CD4-positive, alpha-beta memory T cell (primary cell): ENCODE measurements around the gene SERPINB1. TPM values are rescaled to one million over a fixed set of nuclear protein-coding genes. Genes with fewer than 3 reads are reported as not detected.
A peak's percentile ranks its signal among the peaks of the same experiment; 100 is the strongest.

Experiments used
- CTCF ChIA-PET: fragments of 350-600 bp; sonication (Branson Sonifier 250); formaldehyde crosslinking; loops from one replicate; lab custom pipeline; 2021; ENCODE audit warnings: inconsistent platforms; ENCODE audit not compliant: partially characterized antibody; lab: Charles Lee
- POLR2A ChIA-PET: fragments of 350-600 bp; sonication (Branson Sonifier 250); formaldehyde crosslinking; loops from one replicate; lab custom pipeline; 2021; ENCODE audit not compliant: partially characterized antibody; lab: Charles Lee
- DNase-seq, 5 donors: peaks; one replicate each; pipeline versions ENCODE4 v3.0.0 to v3.0.0-alpha.2; 2020 to 2022; ENCODE audit warnings: mixed read lengths in 1 of 5
- H3K27ac ChIP-seq: one replicate; pipeline ENCODE4 v1.7.0; 2013; ENCODE audit warnings: low read depth, low read length
- H3K27me3 ChIP-seq: 2 replicates; pipeline ENCODE4 v1.7.0; 2013; ENCODE audit warnings: mild to moderate bottlenecking, low read length, moderate library complexity; ENCODE audit not compliant: insufficient read depth
- H3K36me3 ChIP-seq: 2 replicates; pipeline ENCODE4 v1.7.0; 2013; ENCODE audit warnings: mild to moderate bottlenecking, low read length, moderate library complexity; ENCODE audit not compliant: insufficient read depth
- H3K4me1 ChIP-seq: 2 replicates; pipeline ENCODE4 v1.7.0; 2013; ENCODE audit warnings: mild to moderate bottlenecking, low read length, moderate library complexity; ENCODE audit not compliant: insufficient read depth
- H3K4me3 ChIP-seq, 2 donors: one replicate each; pipeline ENCODE4 v1.7.0; 2013; ENCODE audit warnings: low read length in 2 of 2, mild to moderate bottlenecking in 1 of 2
- H3K9me3 ChIP-seq, 2 donors: one replicate each; pipeline ENCODE4 v1.7.0; 2013; ENCODE audit warnings: low read length in 2 of 2, control low read depth in 1 of 2; ENCODE audit not compliant: control insufficient read depth in 1 of 2
- H3K27ac Mint-ChIP-seq, 7 donors: one replicate each; pipeline ENCODE4 v1.8.0; 2020 to 2021; ENCODE audit warnings: mixed read lengths in 7 of 7, mild to moderate bottlenecking in 6 of 7, inconsistent platforms in 3 of 7, moderate library complexity in 3 of 7
- H3K27me3 Mint-ChIP-seq, 2 donors: one replicate each; pipeline ENCODE4 v1.8.0; 2020 to 2021; ENCODE audit warnings: mixed read lengths in 2 of 2
- H3K36me3 Mint-ChIP-seq, 2 donors: one replicate each; pipeline ENCODE4 v1.8.0; 2020 to 2021; ENCODE audit warnings: mixed read lengths in 2 of 2, inconsistent platforms in 1 of 2, mild to moderate bottlenecking in 1 of 2
- H3K4me1 Mint-ChIP-seq, 4 donors: one replicate each; pipeline ENCODE4 v1.8.0; 2020 to 2021; ENCODE audit warnings: mixed read lengths in 4 of 4, mild to moderate bottlenecking in 1 of 4
- H3K4me3 Mint-ChIP-seq, 8 donors: one replicate each; pipeline ENCODE4 v1.8.0; 2020 to 2021; ENCODE audit warnings: mixed read lengths in 8 of 8, mild to moderate bottlenecking in 7 of 8, moderate library complexity in 6 of 8, inconsistent platforms in 3 of 8
- H3K9me3 Mint-ChIP-seq, 8 donors: one replicate each; pipeline ENCODE4 v1.8.0; 2020 to 2021; ENCODE audit warnings: mixed read lengths in 8 of 8, mild to moderate bottlenecking in 5 of 8, inconsistent platforms in 3 of 8, moderate library complexity in 1 of 8
- intact Hi-C: fragments of 100-400 bp; cut with micrococcal nuclease; formaldehyde crosslinking; loops from one replicate; pipeline ENCODE4 v1.15.1; 2023
- polyA plus RNA-seq, 2 donors: library from polyadenylated mRNA; unstranded; fragments of 300-500 nt; fragmentation: Illumina TruSeq; gene quantifications; one replicate each; pipeline ENCODE4 v1.2.3, GENCODE V29; 2021
- total RNA-seq, 2 experiments: library from RNA; stranded (reverse); gene quantifications; one replicate each; pipeline ENCODE4 v1.2.3, GENCODE V29; 2021

Gene SERPINB1
- total and polyA plus RNA-seq, 4 experiments from 2014 or later = 56.7 to 159 (median 92.2) TPM

DNA sequence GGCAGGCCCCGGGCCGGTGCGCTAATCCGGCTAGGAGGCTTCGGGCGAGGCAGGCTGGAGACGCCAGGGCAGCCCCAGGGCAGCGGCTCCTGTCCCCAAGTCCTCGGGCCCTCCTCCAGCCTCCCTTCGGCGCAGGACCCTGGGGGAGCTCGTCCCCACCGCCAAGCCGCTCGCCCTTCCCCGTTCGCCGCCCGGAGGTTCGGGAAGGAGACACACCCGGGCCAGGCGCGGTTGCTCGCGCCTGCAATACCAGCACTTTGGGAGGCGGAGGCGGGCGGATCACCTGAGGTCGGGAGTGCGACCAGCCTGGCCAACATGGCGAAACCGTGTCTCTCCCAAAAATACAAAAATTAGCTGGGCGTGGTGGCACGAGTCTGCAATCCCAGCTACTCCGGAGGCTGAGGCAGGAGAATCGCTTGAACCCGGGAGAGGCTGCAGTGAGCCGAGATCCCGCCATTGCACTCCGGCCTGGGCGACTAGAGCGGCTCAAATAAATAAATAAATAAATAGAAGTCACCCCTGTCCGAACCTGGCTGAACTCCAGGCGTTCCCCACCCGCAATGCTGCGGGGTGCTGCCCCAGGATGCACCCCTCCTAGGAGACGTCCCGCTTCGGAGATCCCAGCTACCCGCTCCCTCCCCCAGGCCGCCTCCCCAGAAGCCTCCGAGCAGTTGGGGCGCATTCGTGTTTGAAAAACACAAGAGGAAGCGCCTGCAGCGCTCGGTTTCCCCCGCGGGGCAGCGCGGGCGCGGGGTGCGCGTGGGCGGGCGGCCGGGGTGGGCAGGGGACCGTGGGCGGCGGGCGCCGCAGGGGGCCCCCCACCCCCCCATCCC lies 33.9 kb upstream of the SERPINB1 start:
- Histone ChIP-seq H3K36me3 (no peaks in the 10 kb centered on the region), H3K4me1 (peaks cover 61% of the 10 kb centered on the region), H3K4me3 (peak overlapping the region; percentile 24 to 71), H3K27ac (peak overlapping the region; percentile 74), H3K9me3 (no peaks in the 10 kb centered on the region), H3K27me3 (no peaks in the 10 kb centered on the region)
- H3K27ac Mint-ChIP-seq = peak overlapping the region; percentile 91 to 96 (median 94)
- peaks cover 60 to 79% (median 67%) of the 10 kb centered on the region in 4 donors for H3K4me1 Mint-ChIP-seq
- peak; percentile 46 to 73 (median 51) for DNase-seq
- peaks cover 6 to 7% of the 10 kb centered on the region in 2 donors for H3K36me3 Mint-ChIP-seq
- ChIA-PET POLR2A (interaction anchor here (1.6 to 2.0 kb wide), 2 partner anchors 65 to 188 kb away, joined by 4 to 11 read pairs; no protein-coding TSS in a partner anchor), CTCF (interaction anchor here (1.1 to 1.8 kb wide), 5 partner anchors 8 to 57 kb away, joined by 3 to 8 read pairs (median 5); no protein-coding TSS in a partner anchor)
- H3K4me3 Mint-ChIP-seq = peak overlapping the region; percentile 85 to 90 (median 88)
- H3K9me3 Mint-ChIP-seq = no peaks in the 10 kb centered on the region
- no peaks in the 10 kb centered on the region for H3K27me3 Mint-ChIP-seq
- intact Hi-C loops = no loop called here

DNA sequence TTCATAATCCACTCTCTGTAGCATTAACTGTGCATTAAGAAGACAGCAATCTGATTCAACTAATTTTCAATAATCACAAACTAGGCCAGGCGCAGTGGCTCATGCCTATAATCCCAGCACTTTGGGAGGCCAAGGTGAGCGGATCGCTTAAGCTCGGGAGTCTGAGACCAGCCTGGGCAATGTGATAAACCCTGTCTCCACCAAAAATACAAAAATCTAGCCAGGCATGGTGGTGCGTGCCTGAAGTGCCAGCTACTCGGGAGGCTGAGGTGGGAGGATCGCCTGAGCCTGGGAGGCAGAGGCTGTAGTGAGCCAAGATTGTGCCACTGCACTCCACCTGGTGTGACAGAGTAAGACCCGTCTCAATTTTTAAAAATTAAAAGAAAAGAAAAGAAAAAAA lies 32.0 kb upstream of the SERPINB1 start:
- Histone ChIP-seq H3K27ac (no peak overlapping the region), H3K36me3 (no peaks in the 10 kb centered on the region), H3K4me3 (no peak overlapping the region), H3K27me3 (no peaks in the 10 kb centered on the region), H3K9me3 (no peaks in the 10 kb centered on the region), H3K4me1 (peaks cover 50% of the 10 kb centered on the region)
- peak overlapping the region in 5 of 7 donors; percentile 42 to 91 (median 76) for H3K27ac Mint-ChIP-seq
- peaks cover 6 to 7% of the 10 kb centered on the region in 2 donors for H3K36me3 Mint-ChIP-seq
- CTCF ChIA-PET = interaction anchor here (0.6 kb wide), 1 partner anchor 14 kb away, joined by 5 read pairs; no protein-coding TSS in a partner anchor
- H3K4me1 Mint-ChIP-seq = peaks cover 51 to 69% (median 58%) of the 10 kb centered on the region in 4 donors
- DNase-seq = no peak
- intact Hi-C loops = no loop called here
- no peaks in the 10 kb centered on the region for H3K9me3 Mint-ChIP-seq
- H3K27me3 Mint-ChIP-seq = no peaks in the 10 kb centered on the region
- peak overlapping the region in 1 of 8 donors; percentile 18 for H3K4me3 Mint-ChIP-seq
- POLR2A ChIA-PET = interaction anchor here (1.1 kb wide), 1 partner anchor 10 kb away, joined by 3 read pairs; no protein-coding TSS in a partner anchor

DNA sequence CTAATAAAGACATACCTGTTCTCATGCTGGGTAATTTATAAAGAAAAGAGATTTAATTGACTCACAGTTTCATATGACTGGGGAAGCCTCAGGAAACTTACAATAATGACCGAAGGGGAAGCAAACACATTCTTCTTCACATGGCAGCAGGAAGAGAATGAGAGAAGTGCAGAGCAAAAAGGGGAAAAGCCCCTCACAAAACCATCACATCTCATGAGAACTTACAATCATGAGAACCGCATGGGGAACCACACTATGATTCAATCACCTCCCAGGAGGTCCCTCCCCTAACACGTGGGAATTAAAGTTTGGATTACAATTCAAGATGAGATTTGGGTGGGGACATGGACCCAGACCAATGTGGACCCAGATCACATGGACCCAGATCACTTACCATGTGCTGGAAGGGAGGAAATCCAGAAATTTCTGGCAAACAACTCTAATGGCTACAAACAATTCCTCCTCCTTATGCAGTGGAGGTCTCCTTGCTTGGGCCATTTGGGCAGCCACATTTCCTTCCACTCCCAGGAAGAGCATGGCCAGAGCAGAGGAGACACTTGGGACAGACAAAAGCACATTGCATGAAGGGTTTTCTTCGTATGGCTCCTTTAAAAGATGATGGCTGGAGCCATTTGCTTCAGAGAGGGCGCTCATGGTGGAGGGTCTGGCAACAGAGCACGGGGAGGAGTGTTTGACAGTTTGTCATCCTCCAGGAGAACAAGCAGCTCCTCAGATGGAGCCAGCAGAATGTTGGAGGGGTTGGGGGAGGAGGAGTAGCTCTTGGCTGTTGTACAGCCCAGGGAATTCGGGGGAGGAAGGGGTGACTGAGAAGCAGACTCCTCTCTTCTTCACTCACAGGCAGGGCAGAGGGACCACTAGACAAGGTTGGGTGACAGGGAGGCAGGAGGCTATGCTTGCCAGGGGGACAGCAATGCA lies 31.0 kb upstream of the SERPINB1 start:
- Histone ChIP-seq H3K36me3 (no peaks in the 10 kb centered on the region), H3K4me3 (no peak overlapping the region), H3K27me3 (no peaks in the 10 kb centered on the region), H3K27ac (no peak overlapping the region), H3K9me3 (no peaks in the 10 kb centered on the region), H3K4me1 (peaks cover 45% of the 10 kb centered on the region)
- H3K4me3 Mint-ChIP-seq = peak overlapping the region in 3 of 8 donors; percentile 24 to 63 (median 42)
- H3K9me3 Mint-ChIP-seq = no peaks in the 10 kb centered on the region
- peak overlapping the region; percentile 65 to 91 (median 83) for H3K27ac Mint-ChIP-seq
- no peaks in the 10 kb centered on the region for H3K27me3 Mint-ChIP-seq
- peaks cover 3% of the 10 kb centered on the region in 2 donors for H3K36me3 Mint-ChIP-seq
- ChIA-PET POLR2A (interaction anchor here (1.1 kb wide), 1 partner anchor 11 kb away, joined by 3 read pairs; no protein-coding TSS in a partner anchor), CTCF (interaction anchor here (0.6 to 2.3 kb wide), 3 partner anchors 15 to 39 kb away, joined by 5 to 8 read pairs (median 7); no protein-coding TSS in a partner anchor)
- peaks cover 42 to 64% (median 53%) of the 10 kb centered on the region in 4 donors for H3K4me1 Mint-ChIP-seq
- intact Hi-C loops = no loop called here
- DNase-seq = no peak

DNA sequence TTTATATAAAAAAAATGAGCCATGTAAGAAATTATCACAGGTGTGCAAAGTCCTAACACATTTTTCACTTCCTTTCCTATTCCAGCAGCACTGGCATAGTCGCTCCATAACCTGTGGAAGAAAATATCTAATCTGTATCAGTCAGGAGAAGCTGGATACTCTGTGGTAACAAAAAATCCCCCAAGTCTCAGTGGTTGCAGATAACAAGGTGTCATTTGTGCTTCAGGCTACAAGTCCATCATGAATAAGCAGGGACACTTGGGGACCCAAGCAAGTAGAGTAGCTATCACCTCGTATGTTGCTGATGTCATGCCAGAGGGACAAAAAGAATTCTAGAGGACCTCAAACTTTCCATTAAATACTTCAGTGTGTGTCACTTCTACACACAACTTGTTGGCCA lies 30.3 kb upstream of the SERPINB1 start:
- no peak overlapping the region for H3K27ac ChIP-seq
- H3K4me3 ChIP-seq = no peak overlapping the region
- no peaks in the 10 kb centered on the region for H3K36me3 ChIP-seq
- H3K27me3 ChIP-seq = no peaks in the 10 kb centered on the region
- peaks cover 38% of the 10 kb centered on the region for H3K4me1 ChIP-seq
- Mint-ChIP-seq H3K9me3 (no peaks in the 10 kb centered on the region), H3K4me3 (no peak overlapping the region), H3K27ac (peak overlapping the region in 3 of 7 donors; percentile 29 to 91 (median 70)), H3K27me3 (no peaks in the 10 kb centered on the region), H3K4me1 (peaks cover 38 to 62% (median 47%) of the 10 kb centered on the region in 4 donors), H3K36me3 (peaks cover 3% of the 10 kb centered on the region in 2 donors)
- ChIA-PET POLR2A (interaction anchor here (1.1 to 1.4 kb wide), 3 partner anchors 8 to 31 kb away, joined by 3 to 9 read pairs (median 5); partner anchors contain the start of gene SERPINB9), CTCF (interaction anchor here (1.2 to 2.3 kb wide), 3 partner anchors 20 to 40 kb away, joined by 3 to 8 read pairs (median 7); no protein-coding TSS in a partner anchor)
- no peaks in the 10 kb centered on the region for H3K9me3 ChIP-seq
- no peak for DNase-seq
- intact Hi-C loops = no loop called here

DNA sequence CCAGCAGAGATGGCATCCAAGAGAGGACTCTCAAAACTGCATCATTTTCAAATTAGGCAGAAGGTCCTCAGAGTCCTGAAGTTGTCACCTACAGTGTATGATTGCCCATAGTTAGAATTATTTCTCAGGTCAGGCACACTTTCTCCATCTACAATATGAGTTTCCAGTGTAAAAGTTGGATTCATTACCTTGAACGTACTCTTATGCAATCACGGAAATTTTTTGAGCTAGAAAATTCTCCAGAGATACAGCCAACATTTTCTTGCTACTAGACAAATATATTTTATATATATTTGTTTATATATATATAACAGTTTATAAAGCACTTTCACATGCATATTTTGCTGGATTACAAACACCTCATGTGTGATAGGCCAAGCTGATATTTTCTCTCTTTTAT lies 29.4 kb upstream of the SERPINB1 start:
- Mint-ChIP-seq H3K9me3 (no peaks in the 10 kb centered on the region), H3K4me3 (no peak overlapping the region), H3K27ac (peak overlapping the region in 1 of 7 donors; percentile 24), H3K4me1 (peaks cover 31 to 60% (median 42%) of the 10 kb centered on the region in 4 donors), H3K36me3 (peaks cover 0 to 3% of the 10 kb centered on the region in 2 donors), H3K27me3 (no peaks in the 10 kb centered on the region)
- CTCF ChIA-PET = interaction anchor here (0.8 to 2.3 kb wide), 5 partner anchors 8 to 41 kb away, joined by 3 to 8 read pairs (median 3); no protein-coding TSS in a partner anchor
- POLR2A ChIA-PET = interaction anchor here (1.1 to 1.4 kb wide), 3 partner anchors 9 to 32 kb away, joined by 3 to 9 read pairs (median 5); partner anchors contain the start of gene SERPINB9
- no peak for DNase-seq
- no peaks in the 10 kb centered on the region for H3K9me3 ChIP-seq
- H3K36me3 ChIP-seq = no peaks in the 10 kb centered on the region
- intact Hi-C loops = no loop called here
- no peak overlapping the region for H3K4me3 ChIP-seq
- peaks cover 30% of the 10 kb centered on the region for H3K4me1 ChIP-seq
- no peaks in the 10 kb centered on the region for H3K27me3 ChIP-seq
- H3K27ac ChIP-seq = no peak overlapping the region

DNA sequence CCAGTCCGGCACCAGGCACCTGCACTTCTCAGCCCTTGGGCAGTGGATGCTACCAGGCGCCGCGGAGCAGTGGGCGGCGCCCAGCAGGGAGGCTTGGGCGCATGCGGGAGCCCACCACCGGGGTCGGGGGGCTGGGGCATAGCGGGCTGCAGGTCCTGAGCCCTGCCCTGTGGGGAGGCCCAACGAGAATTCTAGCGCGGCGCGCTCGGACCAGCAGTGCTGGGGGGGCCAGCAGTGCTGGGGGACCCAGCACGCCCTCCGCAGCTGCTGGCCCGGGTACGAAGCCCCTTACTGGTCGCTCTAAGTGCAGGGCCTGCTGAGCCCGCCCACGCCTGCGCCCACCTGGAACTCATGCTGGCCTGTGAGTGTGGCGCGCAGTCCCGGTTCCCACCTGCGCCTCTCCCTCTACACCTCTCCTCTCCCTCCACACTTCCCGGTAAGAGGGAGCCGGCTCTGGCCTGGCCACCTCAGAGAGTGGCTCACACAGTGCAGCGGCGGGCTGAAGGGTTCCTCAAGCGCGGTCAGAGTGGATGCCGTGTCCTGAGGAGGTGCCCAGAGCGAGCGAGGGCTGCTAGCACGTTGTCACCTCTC lies 28.5 kb upstream of the SERPINB1 start:
- Mint-ChIP-seq H3K4me1 (peaks cover 35 to 68% (median 47%) of the 10 kb centered on the region in 4 donors), H3K36me3 (peaks cover 0 to 3% of the 10 kb centered on the region in 2 donors), H3K27ac (no peak overlapping the region), H3K27me3 (no peaks in the 10 kb centered on the region), H3K4me3 (peak overlapping the region in 1 of 8 donors; percentile 1), H3K9me3 (no peaks in the 10 kb centered on the region)
- ChIA-PET CTCF (interaction anchor here (1.1 to 3.4 kb wide), 7 partner anchors 8 to 72 kb away, joined by 3 to 20 read pairs (median 8); no protein-coding TSS in a partner anchor), POLR2A (interaction anchor here (0.6 to 2.2 kb wide), 2 partner anchors 21 to 27 kb away, joined by 3 to 7 read pairs; no protein-coding TSS in a partner anchor)
- intact Hi-C loops = no loop called here
- Histone ChIP-seq H3K9me3 (no peaks in the 10 kb centered on the region), H3K27ac (no peak overlapping the region), H3K4me3 (no peak overlapping the region), H3K36me3 (no peaks in the 10 kb centered on the region), H3K27me3 (no peaks in the 10 kb centered on the region), H3K4me1 (peaks cover 27% of the 10 kb centered on the region)
- DNase-seq = no peak
